HG02938 (cell line): ENCODE measurements around the gene PLTP.
"Not testable (repeated sequence)": the region's sequence is repeated elsewhere in the genome, so short reads cannot be mapped to it uniquely, and the experiment has no call there.

Experiments used
- ATAC-seq: cut with Tn5 transposase; IDR thresholded peaks from one replicate; pipeline ENCODE4 v1.9.1; 2021; ENCODE audit warnings: mild to moderate bottlenecking, moderate library complexity; ENCODE audit not compliant: unreplicated experiment

Gene PLTP

DNA sequence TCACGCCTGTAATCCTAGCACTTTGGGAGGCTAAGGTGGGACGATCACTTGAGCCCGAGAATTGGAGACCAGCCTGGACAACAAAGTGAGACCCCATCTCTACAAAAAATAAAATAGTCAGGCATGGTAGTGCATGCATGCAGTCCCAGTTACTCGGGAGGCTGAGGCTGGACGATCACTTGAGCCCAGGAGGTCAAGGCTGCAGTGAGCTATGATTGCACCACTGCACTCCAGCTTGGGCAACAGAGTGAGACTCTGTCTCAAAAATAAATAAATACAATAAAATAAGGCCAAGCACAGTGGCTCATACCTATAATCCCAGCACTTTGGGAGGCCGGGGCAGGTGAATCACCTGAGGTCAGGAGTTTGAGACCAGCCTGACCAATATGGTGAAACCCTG lies 10.6 kb downstream of the PLTP start:
- ATAC-seq: not testable (repeated sequence)

DNA sequence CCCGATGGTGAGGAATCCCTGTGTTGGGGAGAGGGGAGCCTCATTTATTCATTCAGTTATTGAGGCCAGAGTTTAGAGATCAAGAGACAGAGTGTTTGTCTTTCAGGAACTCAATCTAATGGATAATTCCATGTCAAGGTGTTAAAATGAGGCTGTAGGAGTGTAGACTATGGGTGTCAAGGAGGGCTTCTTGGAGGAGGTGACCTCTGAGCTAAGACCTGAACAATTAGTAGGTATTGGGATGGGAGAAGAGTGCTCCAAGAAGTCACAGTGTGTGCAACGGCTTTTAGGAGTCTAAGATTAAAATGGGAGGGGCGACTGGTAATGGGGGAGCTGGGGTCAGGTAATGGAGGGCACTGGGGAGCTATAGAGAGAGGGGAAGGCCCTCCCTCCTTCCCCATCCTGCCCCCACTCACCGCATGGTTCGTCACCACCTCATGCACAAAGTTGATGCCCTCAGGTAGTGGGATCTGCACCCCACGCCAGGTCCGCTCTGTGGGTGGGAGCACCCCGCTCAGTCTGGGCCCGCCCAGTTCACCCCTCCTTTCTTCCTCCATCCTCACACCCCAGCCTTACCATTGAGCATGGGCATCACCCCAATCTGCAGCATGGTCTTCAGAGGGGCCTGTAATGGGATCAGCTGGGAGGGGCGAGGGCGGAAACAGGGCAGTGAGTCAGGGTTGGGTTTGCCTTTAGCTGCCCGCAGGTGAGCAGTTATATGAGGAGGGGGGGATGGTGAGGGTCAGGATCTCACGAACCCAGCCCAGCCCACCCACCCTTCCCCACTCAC lies 12.7 kb downstream of the PLTP start:
- ATAC-seq: no peak

DNA sequence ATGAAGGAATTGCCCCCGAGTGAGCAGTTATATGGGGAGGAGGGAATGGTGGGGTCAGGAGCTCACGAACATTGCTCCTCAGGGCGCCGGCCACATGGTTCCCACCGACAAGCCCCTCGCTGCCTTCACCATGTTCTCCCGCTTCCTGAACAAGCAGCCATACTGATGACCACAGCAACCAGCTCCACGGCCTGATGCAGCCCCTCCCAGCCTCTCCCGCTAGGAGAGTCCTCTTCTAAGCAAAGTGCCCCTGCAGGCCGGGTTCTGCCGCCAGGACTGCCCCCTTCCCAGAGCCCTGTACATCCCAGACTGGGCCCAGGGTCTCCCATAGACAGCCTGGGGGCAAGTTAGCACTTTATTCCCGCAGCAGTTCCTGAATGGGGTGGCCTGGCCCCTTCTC lies 13.7 kb downstream of the PLTP start:
- no peak for ATAC-seq

DNA sequence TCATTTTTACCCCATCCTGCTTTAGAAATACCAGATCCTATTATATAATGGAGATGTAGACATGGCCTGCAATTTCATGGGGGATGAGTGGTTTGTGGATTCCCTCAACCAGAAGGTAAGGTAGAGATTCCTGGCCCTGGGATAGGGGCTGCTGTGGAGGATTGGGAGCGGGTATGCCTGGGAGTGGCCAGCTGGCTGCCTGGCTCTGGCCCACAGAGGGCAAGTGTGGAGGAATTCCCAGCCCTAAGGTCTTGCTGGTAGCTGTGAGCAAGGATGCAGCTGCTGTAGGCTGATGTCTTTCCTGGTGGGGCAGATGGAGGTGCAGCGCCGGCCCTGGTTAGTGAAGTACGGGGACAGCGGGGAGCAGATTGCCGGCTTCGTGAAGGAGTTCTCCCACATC lies 14.3 kb downstream of the PLTP start:
- no peak for ATAC-seq

DNA sequence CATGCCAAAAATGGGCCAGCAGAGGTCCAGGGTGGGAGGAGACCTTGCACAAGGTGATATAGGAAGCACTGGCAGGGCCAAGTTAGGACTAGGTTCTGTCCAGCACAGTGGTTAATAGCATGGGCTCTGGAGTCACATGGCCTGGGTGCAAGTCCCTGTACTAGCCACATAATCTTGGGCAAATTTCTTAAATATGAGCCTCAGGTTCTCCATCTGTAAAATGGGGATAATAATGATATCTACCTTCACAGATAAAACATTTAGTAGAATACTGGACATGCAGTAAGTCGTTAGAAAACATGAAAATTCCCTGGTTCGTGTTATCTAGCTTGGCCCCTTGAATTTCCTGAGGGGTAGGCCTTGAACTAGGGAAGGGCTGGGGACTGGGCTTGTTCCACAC lies 14.7 kb downstream of the PLTP start:
- no peak for ATAC-seq

DNA sequence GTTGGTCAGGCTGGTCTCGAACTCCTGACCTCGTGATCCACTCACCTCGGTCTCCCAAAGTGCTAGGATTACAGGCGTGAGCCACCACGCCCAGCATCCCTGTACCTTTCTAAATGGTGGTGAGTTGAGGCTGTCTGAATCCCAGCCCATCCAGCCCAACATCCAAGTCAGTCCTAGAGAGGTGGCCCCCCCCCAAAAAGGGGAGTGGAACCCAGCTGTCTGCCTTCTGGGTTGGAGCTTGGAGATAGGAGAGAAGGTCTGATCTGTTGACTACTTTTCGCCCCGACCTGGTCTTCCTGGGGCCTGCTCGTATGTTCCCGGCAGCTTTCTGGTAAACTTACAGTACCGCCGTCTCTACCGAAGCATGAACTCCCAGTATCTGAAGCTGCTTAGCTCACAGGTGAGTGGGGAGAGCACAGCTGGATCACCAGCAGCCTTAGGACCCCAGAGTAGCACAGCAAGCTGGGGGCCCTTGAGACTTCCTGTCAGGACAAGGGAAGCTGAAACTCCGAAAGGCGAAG lies 15.3 kb downstream of the PLTP start:
- no peak for ATAC-seq

DNA sequence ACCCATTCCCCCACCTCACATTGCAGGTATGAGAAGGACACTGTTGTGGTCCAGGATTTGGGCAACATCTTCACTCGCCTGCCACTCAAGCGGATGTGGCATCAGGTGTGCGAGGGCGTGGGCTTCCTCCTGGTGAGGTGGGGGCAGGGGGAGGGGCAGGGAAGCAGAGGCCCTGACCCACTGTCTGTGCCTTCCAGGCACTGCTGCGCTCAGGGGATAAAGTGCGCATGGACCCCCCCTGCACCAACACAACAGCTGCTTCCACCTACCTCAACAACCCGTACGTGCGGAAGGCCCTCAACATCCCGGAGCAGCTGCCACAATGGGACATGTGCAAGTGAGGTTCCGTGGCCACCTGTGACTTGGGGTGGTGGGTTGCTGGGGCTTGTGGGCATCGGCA lies 17.2 kb downstream of the PLTP start:
- no peak for ATAC-seq

DNA sequence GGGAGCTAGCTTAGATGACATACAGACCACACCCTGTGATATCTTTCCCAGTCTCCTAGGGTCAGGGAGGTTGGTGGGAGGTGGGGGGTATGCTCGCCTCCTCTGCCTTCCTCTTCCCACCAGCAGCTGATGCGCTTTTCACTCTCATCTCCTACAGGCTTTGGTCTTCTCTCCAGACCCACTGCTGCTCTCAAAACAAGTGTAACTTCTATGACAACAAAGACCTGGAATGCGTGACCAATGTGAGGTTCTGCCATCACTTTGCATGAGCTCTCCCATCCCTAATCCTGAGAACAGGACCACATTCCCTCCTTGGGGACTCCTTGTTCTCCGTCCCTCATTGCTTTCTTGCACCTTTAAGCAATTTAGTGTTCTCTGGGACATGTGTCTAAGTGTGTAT lies 18.1 kb downstream of the PLTP start:
- no peak for ATAC-seq

DNA sequence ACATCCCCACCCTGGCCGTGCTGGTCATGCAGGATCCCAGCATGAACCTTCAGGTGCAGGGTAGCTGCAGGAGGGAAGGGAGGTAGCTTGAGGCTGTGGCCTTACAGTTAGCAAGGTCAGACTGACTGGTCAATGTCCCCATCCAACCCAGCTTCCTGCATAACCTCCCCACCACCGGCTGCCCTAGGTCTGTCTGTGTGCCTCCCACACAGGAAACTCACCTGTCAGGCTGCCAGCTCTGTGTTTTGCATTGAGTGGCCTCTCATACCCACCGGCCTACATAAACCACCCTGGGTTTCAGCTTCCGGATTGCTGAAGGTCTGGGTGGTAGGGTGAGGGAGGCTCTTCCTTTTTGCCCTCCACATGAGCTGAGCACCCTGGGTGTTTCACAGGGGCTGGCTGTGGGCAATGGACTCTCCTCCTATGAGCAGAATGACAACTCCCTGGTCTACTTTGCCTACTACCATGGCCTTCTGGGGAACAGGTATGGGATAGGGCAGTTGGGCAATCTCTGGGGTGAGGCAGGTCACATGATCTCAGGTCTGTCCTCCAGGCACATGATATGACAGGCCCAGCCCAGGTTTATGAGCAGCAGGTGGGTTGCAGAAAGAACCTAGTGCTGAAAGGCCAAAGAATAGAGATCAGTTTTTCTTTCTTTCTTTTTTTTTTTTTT lies 19.0 kb downstream of the PLTP start:
- no peak for ATAC-seq

DNA sequence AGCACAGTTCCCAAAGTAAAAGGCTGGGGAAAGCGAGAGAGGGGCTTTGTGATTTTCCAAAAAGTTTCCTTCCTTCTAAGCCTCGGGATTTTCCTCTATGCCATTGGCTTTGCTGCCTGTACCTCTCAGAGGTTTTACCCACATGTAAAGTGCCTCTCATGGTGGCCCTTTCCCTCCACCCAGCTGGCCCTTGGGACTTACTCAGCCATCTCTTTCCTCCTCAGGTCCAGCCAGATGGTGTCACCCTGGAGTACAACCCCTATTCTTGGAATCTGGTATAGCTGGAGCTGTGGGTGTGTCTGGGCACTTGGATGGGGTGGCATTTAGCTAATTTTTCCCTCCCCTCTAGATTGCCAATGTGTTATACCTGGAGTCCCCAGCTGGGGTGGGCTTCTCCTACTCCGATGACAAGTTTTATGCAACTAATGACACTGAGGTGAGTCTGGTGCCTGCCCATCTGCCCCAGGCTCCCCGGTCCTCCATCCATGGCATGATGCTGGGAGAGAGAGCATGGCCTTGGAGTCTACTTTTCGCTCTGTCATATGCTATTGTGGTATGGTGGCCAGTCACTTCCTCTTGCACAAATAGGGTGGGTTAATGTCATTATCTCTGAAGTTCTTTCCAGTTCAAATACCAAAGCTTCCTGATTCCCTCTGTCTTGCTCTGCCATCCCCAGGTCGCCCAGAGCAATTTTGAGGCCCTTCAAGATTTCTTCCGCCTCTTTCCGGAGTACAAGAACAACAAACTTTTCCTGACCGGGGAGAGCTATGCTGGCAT lies 19.7 kb downstream of the PLTP start:
- ATAC-seq: no peak

DNA sequence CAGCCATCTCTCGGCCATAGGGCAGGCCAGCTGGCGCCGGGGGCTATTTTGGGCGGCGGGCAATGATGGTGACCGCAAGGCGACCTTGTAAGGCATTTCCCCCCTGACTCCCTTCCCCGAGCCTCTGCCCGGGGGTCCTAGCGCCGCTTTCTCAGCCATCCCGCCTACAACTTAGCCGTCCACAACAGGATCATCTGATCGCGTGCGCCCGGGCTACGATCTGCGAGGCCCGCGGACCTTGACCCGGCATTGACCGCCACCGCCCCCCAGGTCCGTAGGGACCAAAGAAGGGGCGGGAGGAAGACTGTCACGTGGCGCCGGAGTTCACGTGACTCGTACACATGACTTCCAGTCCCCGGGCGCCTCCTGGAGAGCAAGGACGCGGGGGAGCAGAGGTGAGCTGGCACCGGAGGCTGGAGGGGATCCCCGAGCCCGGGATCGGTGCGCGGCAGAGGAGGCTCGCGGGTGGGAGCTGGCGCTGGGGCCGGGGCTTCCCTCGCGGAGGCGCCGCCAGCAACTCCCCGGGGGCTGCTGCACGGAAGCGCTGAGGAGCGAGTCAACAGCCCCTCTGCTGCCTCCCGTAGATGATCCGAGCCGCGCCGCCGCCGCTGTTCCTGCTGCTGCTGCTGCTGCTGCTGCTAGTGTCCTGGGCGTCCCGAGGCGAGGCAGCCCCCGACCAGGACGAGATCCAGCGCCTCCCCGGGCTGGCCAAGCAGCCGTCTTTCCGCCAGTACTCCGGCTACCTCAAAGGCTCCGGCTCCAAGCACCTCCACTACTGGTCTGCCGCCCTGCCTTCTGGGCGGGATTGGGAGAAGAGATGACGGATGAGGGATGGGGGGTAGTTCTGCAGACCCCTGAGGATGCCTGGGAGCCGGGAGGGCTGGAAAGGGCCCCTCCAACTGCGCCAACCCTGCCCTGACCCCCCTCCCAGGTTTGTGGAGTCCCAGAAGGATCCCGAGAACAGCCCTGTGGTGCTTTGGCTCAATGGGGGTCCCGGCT lies 20.7 kb downstream of the PLTP start, which contains the start of the genes CTSA and NEURL2:
CTSA (plus strand) TSS at position 351 of the 999 bp plus-strand sequence; CDS start at position 585, 234 bp downstream.
NEURL2 (minus strand) TSS at position 224 of the 999 bp plus-strand sequence; CDS start at position 7, 217 bp downstream.
- ATAC-seq: peak; percentile 73

DNA sequence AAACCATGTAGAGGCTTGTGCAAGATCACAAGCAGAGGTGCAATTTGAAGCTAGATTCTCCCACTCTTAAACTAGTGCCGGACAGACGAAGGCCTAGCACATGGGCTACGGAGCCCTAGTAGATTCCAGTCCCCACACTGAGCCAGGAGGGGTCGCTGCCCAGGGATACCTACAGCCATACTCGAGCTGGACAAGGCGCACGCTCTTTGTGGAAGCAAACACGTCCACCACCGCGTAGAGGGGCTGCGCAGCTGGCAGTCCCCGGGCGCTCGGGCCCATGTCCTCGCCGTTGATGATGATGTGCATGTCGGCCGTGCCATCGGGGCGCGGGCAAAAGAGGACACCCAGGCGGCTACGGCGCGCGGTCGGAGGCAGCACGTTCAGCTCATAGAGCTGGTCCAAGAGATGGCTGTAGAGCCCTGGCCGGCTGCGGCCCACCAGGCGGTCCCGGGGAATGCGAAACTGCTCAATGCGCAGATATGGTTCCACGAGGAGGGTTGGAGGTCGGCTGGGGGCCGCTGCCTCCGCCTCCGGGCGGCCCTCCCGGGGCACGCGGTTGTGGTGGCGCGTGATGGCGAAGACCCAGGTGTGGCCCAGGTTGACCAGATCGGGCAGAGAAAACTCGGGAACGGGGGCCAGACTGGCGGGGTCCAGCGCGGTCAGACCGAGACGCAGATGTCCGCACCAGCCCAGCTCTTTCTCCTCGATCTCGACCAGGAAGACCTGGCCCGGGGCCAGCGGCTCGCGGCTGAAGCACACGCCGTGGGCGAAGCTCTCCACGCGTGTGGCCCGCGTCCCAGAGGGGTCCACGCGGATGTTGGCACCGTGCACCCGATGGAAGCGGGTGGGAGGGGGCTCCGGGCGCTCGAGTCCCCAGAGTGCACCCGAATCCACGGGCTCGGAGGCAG lies 21.6 kb downstream of the PLTP start:
- peak; percentile 4 for ATAC-seq

DNA sequence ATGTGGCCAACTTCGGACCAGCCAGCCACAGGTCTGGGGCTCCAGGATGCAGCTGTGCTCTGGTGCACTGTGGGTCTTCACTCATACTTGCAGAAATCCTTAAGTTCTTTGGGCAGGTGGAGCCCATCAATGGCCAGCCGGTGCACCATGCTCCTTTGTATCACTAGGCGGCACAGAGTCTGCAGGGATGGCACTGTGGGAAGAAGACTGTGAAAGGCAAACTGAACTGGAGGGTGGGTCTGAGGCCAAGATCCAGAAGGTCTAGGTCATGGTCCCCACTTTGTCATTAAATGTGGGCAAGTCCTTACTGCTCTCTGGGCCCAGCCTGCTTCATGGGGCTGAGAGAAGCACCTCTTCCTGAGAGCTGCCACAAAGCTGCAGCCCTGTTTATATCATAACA lies 23.3 kb downstream of the PLTP start:
- ATAC-seq: no peak

DNA sequence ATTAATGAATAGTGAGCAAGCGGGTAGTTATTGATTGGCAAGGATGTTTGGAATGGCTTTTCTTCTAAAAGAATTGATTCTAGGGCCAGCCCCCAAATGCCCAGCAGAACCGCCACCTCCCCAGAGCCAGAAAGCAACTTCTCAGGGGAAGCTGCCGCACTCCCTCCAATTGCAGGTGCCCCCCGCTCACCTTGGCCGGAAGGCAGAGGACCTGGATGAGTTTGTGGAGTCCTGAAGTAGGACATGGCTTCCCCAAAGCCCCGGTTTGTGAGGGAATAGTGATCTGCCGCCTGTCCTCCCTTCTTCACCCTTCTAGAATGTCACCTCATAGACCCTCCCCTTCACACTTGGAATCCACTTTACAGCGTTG lies 24.6 kb downstream of the PLTP start, which contains the start of gene SPATA25:
SPATA25 (minus strand) TSS at position 277 of the 370 bp plus-strand sequence; CDS start at position 245, 32 bp downstream.
- no peak for ATAC-seq

DNA sequence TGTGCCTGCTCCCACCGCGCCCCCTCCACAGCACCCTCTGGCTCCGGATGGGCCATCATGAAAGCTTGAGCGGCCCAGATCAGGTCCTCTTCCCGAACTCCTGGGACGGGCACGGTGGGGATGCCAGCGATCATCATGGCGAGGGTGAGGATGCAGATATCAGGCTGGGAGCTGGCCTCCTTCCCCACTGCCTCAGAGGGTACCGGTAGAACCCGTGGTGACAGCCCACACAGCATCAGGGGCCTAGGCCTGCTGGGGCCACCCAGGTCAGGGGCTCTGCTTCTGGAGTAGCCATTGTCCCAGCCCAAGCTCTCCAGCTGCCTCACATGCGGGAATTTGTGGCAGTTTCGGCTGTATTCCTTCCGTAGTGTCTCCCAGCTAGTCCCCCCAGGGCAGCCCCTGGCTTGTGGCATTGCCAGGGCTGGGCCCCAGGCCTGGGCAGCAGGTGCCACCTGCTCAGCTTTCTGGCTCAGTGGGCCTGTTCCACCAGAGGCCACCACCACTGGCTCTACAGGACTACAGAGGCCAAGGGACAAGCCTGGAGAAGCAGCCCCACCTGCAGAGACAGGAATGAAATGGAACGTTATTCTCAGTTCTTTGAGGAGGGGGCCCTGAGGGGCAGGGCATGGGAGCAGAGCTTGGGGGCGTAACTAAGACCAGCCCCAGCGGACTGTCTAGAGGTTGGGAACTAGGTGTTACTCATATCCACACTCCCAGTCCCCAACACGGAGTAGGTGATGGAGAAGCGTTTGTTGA lies 25.2 kb downstream of the PLTP start:
- no peak for ATAC-seq

DNA sequence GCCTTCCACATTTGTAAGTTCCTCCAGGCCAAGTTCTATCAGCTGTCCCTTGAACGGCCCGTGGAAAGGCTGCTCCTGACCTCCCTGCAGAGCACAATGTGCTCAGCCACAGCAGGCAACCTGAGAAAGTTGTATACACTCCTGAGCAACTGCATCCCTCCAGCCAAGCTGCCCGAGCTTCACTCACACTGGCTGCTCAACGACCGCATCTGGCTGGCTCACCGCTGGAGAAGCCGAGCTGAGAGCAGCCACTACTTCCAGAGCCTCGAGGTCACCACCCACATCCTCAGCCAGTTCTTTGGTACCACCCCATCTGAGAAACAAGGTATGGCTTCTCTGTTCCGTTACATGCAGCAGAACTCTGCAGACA lies 28.9 kb downstream of the PLTP start:
- no peak for ATAC-seq

DNA sequence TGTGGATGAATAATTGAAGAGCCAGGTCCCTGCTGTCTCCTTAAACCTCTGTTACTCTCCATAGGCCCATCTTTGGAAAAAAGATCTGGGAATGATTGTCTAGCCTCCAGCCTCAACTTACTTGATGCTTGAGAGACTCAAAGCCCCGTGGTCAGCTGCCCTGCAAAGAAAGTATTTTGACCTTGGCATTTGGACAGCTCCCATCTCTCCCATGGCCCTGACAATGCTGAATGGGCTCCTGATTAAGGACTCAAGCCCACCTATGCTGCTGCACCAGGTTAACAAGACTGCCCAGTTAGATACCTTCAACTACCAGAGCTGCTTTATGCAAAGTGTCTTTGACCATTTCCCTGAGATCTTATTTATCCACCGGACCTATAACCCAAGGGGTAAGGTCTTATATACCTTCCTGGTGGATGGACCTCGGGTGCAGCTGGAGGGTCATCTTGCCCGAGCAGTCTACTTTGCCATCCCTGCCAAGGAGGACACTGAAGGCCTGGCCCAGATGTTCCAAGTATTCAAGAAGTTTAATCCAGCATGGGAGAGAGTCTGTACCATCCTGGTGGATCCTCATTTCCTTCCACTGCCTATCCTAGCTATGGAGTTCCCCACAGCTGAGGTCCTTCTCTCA lies 29.4 kb downstream of the PLTP start:
- ATAC-seq: no peak
